ENCODE results near the gene MIS12. TPM values are rescaled to one million over a fixed set of nuclear protein-coding genes. Genes with fewer than 3 reads are reported as not detected.

MIS12 gene
- total RNA-seq, 1 donor from 2014 or later: 33.9 TPM

DNA sequence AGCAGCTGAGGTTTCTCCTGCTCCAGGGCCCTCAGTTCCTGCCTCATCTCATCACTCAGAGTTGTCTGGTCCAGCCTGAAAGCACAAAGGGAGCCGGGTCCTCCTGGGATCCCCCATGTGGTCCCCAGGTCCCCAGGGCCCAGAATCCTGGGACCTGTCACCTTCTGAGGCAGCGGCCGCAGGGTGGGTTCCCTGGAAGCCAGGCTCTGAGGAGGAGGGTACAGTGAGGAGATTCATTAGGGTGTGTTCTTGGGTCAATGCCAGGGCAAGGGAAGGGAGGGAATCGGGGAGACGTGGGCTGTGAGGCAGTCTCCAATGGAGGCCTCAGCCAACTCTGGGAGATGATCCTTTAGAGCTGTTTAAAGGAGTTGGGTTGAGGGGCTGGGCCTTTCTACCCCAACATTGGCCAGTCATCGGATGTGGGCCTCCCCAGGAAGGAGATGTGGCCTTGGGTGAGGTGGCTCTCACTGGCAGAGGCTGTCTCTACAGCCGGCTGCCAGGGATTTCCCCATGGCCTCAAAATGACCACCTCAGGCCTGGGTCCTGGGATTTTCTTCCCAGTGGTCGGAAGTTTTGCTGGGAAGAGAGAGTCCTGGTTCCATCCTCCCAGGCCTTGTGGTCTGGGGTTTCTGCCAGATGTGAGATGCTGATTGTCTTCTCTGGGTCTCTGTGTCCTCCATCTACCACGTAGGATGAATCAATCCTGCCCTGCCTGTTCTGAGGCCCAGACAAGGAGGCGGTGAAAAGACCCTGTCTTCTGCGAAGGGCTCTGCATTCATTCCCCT is 50.7 kb downstream of the MIS12 start:
- no peak for DNase-seq (ENCODE audit: low read depth, low spot score)
- Mint-ChIP-seq H3K4me1 (no peaks in the 10 kb centered on the region), H3K9me3 (no peaks in the 10 kb centered on the region), H3K27ac (ENCODE audit: unreplicated experiment) (no peak overlapping the region), H3K36me3 (ENCODE audit: low read depth) (no peaks in the 10 kb centered on the region), H3K27me3 (ENCODE audit: low read depth) (no peaks in the 10 kb centered on the region), H3K4me3 (no peak overlapping the region)
- TF ChIP-seq, protein P1, sequence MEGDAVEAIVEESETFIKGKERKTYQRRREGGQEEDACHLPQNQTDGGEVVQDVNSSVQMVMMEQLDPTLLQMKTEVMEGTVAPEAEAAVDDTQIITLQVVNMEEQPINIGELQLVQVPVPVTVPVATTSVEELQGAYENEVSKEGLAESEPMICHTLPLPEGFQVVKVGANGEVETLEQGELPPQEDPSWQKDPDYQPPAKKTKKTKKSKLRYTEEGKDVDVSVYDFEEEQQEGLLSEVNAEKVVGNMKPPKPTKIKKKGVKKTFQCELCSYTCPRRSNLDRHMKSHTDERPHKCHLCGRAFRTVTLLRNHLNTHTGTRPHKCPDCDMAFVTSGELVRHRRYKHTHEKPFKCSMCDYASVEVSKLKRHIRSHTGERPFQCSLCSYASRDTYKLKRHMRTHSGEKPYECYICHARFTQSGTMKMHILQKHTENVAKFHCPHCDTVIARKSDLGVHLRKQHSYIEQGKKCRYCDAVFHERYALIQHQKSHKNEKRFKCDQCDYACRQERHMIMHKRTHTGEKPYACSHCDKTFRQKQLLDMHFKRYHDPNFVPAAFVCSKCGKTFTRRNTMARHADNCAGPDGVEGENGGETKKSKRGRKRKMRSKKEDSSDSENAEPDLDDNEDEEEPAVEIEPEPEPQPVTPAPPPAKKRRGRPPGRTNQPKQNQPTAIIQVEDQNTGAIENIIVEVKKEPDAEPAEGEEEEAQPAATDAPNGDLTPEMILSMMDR (conservative IDR thresholded peaks at IDR 0.05): no peak

DNA sequence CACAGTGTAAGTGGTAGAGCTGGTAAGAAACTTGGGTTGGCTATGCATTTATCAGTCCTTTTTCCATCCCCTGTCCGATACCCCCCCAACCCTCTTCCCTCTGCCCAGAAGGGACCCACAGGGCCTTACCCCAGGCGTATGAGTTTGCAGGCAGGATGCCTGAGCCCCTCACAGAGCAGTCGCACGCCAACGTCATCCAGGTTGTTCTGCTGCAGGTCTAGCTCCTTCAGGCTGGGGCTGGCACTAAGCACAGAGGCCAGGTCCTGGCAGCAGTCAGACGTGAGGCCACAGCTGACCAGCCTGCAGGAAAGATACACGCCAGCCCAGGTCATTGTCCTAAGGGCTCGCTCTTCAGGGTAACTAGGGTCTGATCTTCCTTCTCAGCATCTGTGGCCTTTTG is 52.9 kb downstream of the MIS12 start:
- Mint-ChIP-seq H3K4me1 (no peaks in the 10 kb centered on the region), H3K27me3 (ENCODE audit: low read depth) (no peaks in the 10 kb centered on the region), H3K36me3 (ENCODE audit: low read depth) (no peaks in the 10 kb centered on the region), H3K4me3 (no peak overlapping the region), H3K9me3 (no peaks in the 10 kb centered on the region), H3K27ac (ENCODE audit: unreplicated experiment) (no peak overlapping the region)
- TF ChIP-seq, protein P1 (conservative IDR thresholded peaks at IDR 0.05): no peak
- no peak for DNase-seq (ENCODE audit: low read depth, low spot score)

DNA sequence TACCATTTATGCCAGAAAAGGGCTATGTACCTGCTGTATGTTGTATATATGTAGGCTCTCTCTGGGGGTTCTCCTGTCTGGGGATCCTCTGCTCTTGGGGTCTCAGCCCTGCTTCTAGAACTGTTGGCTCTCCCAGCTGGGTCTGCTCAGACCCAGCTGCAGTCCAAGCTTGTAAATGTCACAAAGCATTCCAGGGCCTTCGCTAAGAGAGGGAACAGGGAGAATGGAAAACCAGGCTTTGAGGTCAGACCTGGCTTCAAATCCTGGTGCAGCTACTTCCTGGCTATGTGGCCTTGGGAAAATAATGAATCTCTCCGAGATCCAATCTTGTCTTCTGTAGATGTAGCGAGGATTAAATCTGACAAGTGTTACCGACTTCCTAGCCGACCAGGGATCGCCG is 54.0 kb downstream of the MIS12 start:
- no peaks in the 10 kb centered on the region for H3K4me1 Mint-ChIP-seq
- H3K36me3 Mint-ChIP-seq (ENCODE audit: low read depth): no peaks in the 10 kb centered on the region
- no peaks in the 10 kb centered on the region for H3K9me3 Mint-ChIP-seq
- TF ChIP-seq, protein P1 (conservative IDR thresholded peaks at IDR 0.05): no peak
- no peaks in the 10 kb centered on the region for H3K27me3 Mint-ChIP-seq (ENCODE audit: low read depth)
- DNase-seq (ENCODE audit: low read depth, low spot score): no peak
- no peak overlapping the region for H3K4me3 Mint-ChIP-seq
- no peak overlapping the region for H3K27ac Mint-ChIP-seq (ENCODE audit: unreplicated experiment)

Other genes with a start within 250 kb of the MIS12 start
- 57.0 and 57.9 TPM in 2 replicates for gene RABEP1, start 204.3 kb upstream of the MIS12 start, total RNA-seq
- gene NUP88, start 66.9 kb upstream of the MIS12 start, total RNA-seq: 91.2 and 102 TPM in 2 replicates
- 99.8 and 103 TPM in 2 replicates for gene RPAIN, start 66.4 kb upstream of the MIS12 start, total RNA-seq
- gene C1QBP, start 47.4 kb upstream of the MIS12 start, total RNA-seq: 202 and 221 TPM in 2 replicates
- 35.3 and 37.5 TPM in 2 replicates for gene DHX33, start 17.6 kb upstream of the MIS12 start, total RNA-seq
- gene DERL2, start 388 bp upstream of the MIS12 start, total RNA-seq: 71.5 and 74.6 TPM in 2 replicates
- 49.3 and 55.4 TPM in 2 replicates for gene NLRP1, start 97.9 kb downstream of the MIS12 start, total RNA-seq

All from neural crest cell (in vitro differentiated cells).